Tibial artery (tissue), 4 donors: ENCODE measurements around the gene LIPE.

Experiments used
- DNase-seq, 2 donors: peaks; one replicate each; pipeline ENCODE4 v3.0.0-alpha.2; 2019
- H3K27ac ChIP-seq, 2 donors: fragments of 200-600 bp; sonication (generic) in 1 of 2; 1 replicate in 1 of 2; 2 replicates in 1 of 2; pipeline ENCODE4 v1.5.1; 2018 to 2019; ENCODE audit warnings: mild to moderate bottlenecking in 1 of 2
- H3K27me3 ChIP-seq, 2 donors: fragments of 200-600 bp; sonication (generic) in 1 of 2; one replicate each; pipeline versions ENCODE4 v1.5.1 to v1.6.0; 2016 to 2019
- H3K36me3 ChIP-seq, 3 donors: fragments of 200-600 bp; sonication (generic) in 2 of 3; one replicate each; pipeline ENCODE4 v1.5.1; 2016 to 2019; ENCODE audit warnings: mild to moderate bottlenecking in 2 of 3
- H3K4me1 ChIP-seq, 4 donors: fragments of 200-600 bp; sonication (generic) in 2 of 4; 1 replicate in 3 of 4; 2 replicates in 1 of 4; pipeline ENCODE4 v1.5.1; 2016 to 2019
- H3K4me3 ChIP-seq, 2 donors: fragments of 200-600 bp; sonication (generic) in 1 of 2; 1 replicate in 1 of 2; 2 replicates in 1 of 2; pipeline ENCODE4 v1.5.1; 2018 to 2019; ENCODE audit warnings: mild to moderate bottlenecking in 2 of 2
- H3K9me3 ChIP-seq, 3 donors: fragments of 200-600 bp; sonication (generic) in 1 of 3; one replicate each; pipeline ENCODE4 v1.5.1; 2016 to 2019
- intact Hi-C: fragments of 100-400 bp; cut with DNase I; formaldehyde crosslinking; loops from one replicate; pipeline ENCODE4 v1.15.0; 2023; ENCODE audit warnings: low total_unique reads
- TF ChIP-seq, protein P1 (sequence below), 2 experiments: fragments of 200-600 bp in 1 of 2; fragments of 450-650 bp in 1 of 2; IDR thresholded peaks; one replicate each; pipeline ENCODE4 v1.5.1; 2017 to 2019; ENCODE audit warnings: antibody characterized with exemption in 2 of 2, mild to moderate bottlenecking in 1 of 2, moderate library complexity in 1 of 2

LIPE gene

DNA sequence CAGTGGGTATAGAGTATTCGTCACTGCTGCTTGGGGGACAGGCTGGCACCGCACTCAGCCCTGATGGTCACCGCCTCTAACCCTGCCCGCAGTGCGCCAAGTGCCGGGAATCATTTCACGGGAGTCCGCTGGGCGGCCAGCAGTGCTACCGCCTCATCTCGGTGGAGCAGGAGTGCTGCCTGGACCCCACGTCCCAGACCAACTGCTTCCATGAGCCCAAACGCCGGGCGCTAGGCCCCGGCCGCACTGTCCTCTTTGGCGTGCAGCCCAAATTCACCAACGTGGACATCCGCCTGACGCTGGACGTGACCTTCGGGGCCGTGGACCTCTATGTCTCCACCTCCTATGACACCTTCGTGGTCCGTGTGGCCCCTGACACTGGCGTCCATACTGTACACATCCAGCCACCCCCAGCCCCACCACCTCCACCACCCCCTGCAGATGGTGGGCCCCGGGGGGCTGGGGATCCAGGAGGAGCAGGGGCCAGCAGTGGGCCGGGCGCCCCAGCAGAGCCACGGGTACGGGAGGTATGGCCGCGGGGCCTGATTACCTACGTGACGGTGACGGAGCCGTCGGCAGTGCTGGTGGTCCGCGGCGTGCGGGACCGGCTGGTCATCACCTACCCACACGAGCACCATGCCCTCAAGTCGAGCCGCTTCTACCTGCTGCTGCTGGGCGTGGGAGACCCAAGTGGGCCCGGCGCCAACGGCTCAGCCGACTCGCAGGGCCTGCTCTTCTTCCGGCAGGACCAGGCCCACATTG lies 51.6 kb downstream of the LIPE start:
- TF ChIP-seq, protein P1, sequence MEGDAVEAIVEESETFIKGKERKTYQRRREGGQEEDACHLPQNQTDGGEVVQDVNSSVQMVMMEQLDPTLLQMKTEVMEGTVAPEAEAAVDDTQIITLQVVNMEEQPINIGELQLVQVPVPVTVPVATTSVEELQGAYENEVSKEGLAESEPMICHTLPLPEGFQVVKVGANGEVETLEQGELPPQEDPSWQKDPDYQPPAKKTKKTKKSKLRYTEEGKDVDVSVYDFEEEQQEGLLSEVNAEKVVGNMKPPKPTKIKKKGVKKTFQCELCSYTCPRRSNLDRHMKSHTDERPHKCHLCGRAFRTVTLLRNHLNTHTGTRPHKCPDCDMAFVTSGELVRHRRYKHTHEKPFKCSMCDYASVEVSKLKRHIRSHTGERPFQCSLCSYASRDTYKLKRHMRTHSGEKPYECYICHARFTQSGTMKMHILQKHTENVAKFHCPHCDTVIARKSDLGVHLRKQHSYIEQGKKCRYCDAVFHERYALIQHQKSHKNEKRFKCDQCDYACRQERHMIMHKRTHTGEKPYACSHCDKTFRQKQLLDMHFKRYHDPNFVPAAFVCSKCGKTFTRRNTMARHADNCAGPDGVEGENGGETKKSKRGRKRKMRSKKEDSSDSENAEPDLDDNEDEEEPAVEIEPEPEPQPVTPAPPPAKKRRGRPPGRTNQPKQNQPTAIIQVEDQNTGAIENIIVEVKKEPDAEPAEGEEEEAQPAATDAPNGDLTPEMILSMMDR (IDR thresholded peaks at IDR 0.05), result no peak
- no peaks in the 10 kb centered on the region for H3K4me1 ChIP-seq
- H3K36me3 ChIP-seq, result peaks cover 6 to 59% (median 31%) of the 10 kb centered on the region in 3 donors

DNA sequence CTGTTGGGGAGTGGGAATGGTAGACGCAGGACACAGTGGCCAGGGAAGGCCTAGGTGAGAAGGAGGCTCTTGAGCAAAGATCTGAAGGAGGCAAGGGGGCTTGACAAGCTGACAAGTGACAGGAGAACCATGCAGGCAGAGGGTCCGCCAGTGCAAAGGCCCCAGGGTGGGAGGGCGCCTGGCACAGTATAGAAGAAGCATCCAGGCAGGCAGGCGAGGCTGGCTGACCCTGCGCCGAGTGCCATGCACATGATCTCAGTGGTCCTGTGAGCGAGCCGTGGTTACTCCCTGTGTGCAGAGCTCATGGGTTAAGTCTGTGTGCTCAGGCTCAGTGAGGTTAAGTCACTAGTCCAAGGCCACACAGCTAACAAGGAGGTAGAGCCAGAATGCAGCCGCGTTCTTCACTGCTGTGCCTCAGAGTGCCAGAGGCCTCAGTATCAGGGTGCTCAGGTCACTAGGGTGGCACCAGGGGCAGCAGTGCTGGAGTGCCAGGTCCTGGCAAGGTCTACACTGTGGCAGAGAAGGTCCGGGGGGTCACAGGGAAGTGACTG lies 52.3 kb downstream of the LIPE start:
- intact Hi-C loops, result no loop called here
- no peak overlapping the region for H3K4me3 ChIP-seq
- no peaks in the 10 kb centered on the region for H3K4me1 ChIP-seq
- H3K9me3 ChIP-seq, result no peaks in the 10 kb centered on the region
- H3K27me3 ChIP-seq, result no peaks in the 10 kb centered on the region
- H3K27ac ChIP-seq, result no peak overlapping the region
- H3K36me3 ChIP-seq, result peaks cover 6 to 62% (median 31%) of the 10 kb centered on the region in 3 donors
- TF ChIP-seq, protein P1 (IDR thresholded peaks at IDR 0.05), result no peak
- no peak for DNase-seq

More for the DNA sequence above, 51.6 kb downstream of the LIPE start:
- Histone ChIP-seq H3K9me3 (no peaks in the 10 kb centered on the region), H3K4me3 (no peak overlapping the region), H3K27ac (no peak overlapping the region), H3K27me3 (no peaks in the 10 kb centered on the region)
- intact Hi-C loops, result no loop called here
- no peak for DNase-seq

GRCh38 chr19:42370626-42371175 lies 56.5 kb downstream of the LIPE start:
- TF ChIP-seq, protein P1 (IDR thresholded peaks at IDR 0.05), result no peak
- Histone ChIP-seq H3K36me3 (peaks cover 5 to 62% (median 23%) of the 10 kb centered on the region in 3 donors), H3K27me3 (no peaks in the 10 kb centered on the region), H3K4me1 (peaks cover 0 to 7% (median 3%) of the 10 kb centered on the region in 4 donors), H3K27ac (no peak overlapping the region), H3K4me3 (no peak overlapping the region), H3K9me3 (no peaks in the 10 kb centered on the region)
- no peak for DNase-seq
- intact Hi-C loops, result no loop called here

- no peak for DNase-seq
- Histone ChIP-seq H3K36me3 (peaks cover 0 to 56% (median 17%) of the 10 kb centered on the region in 3 donors), H3K4me1 (peaks cover 0 to 9% (median 3%) of the 10 kb centered on the region in 4 donors), H3K9me3 (no peaks in the 10 kb centered on the region), H3K27me3 (no peaks in the 10 kb centered on the region), H3K4me3 (no peak overlapping the region), H3K27ac (no peak overlapping the region)
- intact Hi-C loops, result no loop called here
- TF ChIP-seq, protein P1 (IDR thresholded peaks at IDR 0.05), result no peak
These were observed 57.1 kb downstream of the LIPE start for GRCh38 chr19:42370068-42370520.

- Histone ChIP-seq H3K4me3 (no peak overlapping the region), H3K9me3 (no peaks in the 10 kb centered on the region), H3K4me1 (peaks cover 0 to 15% (median 3%) of the 10 kb centered on the region in 4 donors), H3K36me3 (peaks cover 0 to 50% (median 13%) of the 10 kb centered on the region in 3 donors), H3K27me3 (no peaks in the 10 kb centered on the region), H3K27ac (no peak overlapping the region)
- intact Hi-C loops, result no loop called here
- no peak for DNase-seq
- TF ChIP-seq, protein P1 (IDR thresholded peaks at IDR 0.05), result no peak
These were observed 57.6 kb downstream of the LIPE start for GRCh38 chr19:42369433-42370067.
